Pericardium fibroblast (primary cell): ENCODE data around the gene HUS1. TPM values are rescaled to one million over a fixed set of nuclear protein-coding genes. Genes with fewer than 3 reads are reported as not detected.

ENCODE experiments used
- total RNA-seq: library from RNA; depleted of rRNA; stranded (reverse); fragments of >200 nt; gene quantifications from 2 replicates; pipeline ENCODE4 v1.2.3, GENCODE V29; 2015

Gene HUS1
- total RNA-seq, result 6.2 and 27.7 TPM in 2 replicates

DNA sequence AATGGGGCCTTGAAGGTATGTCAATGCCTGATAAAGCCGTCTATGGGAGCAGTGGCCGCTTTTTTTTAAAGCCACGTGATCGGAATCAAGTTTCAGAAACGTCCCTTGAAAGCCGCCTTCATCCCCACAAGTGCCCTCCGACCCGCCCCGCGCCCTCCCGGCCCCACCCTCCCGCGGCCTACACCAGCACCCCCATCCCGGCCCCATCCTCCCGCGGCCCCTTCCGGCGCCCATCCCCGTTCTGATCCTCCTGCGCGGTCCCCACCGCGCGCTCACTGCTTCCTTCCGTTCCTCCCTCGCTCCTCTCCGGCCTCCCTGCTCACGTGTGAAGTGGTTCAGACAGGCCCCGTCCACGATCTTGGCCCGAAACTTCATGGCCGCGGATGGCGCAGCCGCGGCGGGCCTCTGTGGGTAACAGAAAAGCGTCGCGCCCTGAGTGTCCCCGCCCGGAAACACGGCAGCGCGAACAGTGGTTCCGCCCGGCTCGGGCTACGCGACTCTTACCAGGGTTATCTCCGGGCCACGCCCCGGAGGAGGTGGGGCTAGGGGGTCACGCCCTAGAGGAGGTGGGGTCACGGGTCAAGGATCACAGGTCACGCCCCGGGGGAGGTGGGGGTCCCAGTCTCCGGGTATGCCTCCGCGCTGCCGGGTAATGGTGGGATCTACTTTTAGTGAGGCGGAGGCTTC lies at the start of gene HUS1:
HUS1 (minus strand) TSS at position 471 of the 687 bp plus-strand sequence; CDS start at position 375, 96 bp downstream.

GRCh38 chr7:48028938-48029337 lies 49.5 kb upstream of the HUS1 start, which contains the start of gene SUN3:
Gene SUN3, minus strand, starts transcription at chr7:48029107. Its CDS starts 169 bp downstream, at chr7:48028938.

GRCh38 chr7:47948141-47948790 lies 31.1 kb downstream of the HUS1 start, which contains the start of gene PKD1L1:
Gene PKD1L1, minus strand, starts transcription at chr7:47948466. Its CDS starts 26 bp downstream, at chr7:47948440.

Other genes starting within 250 kb of the HUS1 start
- gene PKD1L1, start 31.1 kb downstream of the HUS1 start, total RNA-seq, result not detected in 2 replicates
- not detected in 2 replicates for gene SUN3, start 49.5 kb upstream of the HUS1 start, total RNA-seq
- gene C7orf57, start 55.9 kb upstream of the HUS1 start, total RNA-seq, result not detected in 2 replicates
- gene UPP1, start 109.7 kb upstream of the HUS1 start, total RNA-seq, result 18.2 and 23.7 TPM in 2 replicates
- gene ABCA13, start 191.8 kb upstream of the HUS1 start, total RNA-seq, result not detected in 2 replicates